Left forelimb (tissue), 1 donor: ENCODE data around the gene ZC3H4.
"Not testable (repeated sequence)": the region's sequence is repeated elsewhere in the genome, so short reads cannot be mapped to it uniquely, and the experiment has no call there.

Experiments
- DNase-seq: peaks from one replicate; pipeline ENCODE4 v3.0.0-alpha.2; 2018; ENCODE audit warnings: low spot score

The ZC3H4 gene

DNA sequence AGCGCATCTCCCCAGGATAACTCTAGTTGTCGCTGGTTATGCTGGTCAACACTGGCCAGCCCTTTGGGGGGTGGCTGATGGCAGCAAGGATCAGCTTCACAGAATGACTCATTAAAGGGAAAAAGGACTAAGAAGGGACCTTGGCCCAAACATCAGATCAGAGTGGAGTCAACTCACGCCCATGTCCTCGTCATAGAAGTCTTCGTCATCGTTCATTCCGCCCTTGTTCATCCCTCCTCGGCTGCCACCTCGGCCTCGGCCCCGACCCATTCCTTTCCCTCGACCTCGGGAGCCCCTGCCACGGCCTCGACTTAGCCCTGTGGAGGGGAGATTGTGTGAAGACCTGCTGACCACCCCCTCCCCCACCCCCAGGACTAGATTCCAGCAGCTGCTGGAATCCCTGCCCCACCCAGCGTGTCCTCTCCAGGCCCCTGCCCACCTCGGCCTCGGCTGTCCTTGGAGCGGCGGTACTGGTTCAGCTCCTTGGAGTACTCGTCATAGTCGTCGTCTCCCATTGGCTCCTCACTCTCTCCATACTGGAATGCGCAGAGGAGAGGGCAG lies 28.6 kb downstream of the ZC3H4 start:
- no peak for DNase-seq

DNA sequence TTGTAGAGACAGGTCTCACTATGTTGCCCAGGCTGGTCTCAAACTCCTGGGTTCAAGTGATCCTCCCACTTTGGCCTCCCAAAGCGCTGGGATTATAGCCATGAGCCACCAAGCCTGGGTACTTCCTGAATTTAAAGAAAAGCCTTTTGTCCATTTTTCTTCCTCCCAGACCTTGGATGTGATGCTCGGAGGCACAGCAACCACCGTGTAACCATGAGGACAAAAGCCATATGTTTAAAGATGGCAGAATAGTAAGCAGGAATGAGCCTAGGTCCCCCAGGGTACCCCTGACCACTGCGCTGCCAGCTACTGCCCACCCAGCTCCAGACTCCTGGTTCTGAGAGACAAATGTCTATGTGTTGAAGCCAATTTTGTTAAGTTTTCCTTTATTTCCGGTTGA lies 31.1 kb downstream of the ZC3H4 start:
- DNase-seq: no peak

DNA sequence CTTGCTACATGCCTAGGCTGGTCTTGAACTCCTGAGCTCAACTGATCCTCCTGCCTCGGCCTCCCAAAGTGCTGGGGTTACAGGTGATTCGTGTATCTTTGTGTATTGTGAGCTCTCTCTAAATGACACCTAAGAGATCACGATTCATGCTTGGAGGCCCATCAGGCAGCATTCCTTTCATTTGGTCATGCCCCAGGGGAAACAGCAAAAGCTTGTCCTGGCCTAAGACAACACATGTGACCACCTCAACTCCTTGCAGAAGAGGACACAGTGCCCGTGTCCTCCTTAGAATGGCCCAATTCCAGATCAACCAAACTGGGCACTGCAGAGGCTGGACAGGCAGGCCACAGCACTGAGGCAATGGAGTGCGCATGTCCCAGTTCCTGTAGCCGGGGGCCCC lies 32.5 kb downstream of the ZC3H4 start:
- no peak for DNase-seq

DNA sequence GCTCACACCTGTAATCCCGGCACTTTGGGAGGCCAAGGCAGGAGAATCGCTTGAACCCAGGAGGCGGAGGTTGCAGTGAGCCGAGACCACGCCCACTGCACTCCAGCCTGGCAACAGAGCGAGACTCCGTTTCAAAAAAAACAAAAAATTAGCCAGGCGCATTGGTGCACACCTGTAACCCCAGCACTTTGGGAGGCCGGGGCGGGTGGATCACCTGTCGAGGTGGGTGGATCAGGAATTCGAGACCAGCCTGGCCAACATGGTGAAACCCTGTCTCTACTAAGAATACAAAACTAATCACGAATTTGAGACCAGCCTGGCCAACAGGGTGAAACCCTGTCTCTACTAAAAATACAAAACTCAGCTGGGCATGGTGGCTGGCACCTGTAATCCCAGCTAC lies 35.2 kb downstream of the ZC3H4 start:
- DNase-seq: not testable (repeated sequence)

DNA sequence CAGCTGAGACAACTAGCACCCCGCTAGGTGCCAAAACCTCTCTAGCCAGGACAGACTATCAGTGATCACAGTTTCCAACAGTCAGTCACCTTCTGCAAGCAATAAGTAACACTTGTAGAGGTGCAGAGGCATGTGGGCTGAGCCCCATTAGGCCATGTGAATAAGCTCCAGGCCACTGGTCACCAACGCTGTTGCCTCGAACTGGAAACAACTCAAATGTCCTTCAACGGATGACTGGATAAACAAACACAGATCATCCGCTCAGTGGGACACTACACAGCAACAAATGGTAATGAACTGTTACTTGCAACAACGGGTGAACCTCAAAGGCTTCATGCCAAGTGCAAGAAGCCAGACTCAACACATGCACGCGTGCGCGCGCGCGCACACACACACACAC lies 37.6 kb downstream of the ZC3H4 start:
- no peak for DNase-seq

DNA sequence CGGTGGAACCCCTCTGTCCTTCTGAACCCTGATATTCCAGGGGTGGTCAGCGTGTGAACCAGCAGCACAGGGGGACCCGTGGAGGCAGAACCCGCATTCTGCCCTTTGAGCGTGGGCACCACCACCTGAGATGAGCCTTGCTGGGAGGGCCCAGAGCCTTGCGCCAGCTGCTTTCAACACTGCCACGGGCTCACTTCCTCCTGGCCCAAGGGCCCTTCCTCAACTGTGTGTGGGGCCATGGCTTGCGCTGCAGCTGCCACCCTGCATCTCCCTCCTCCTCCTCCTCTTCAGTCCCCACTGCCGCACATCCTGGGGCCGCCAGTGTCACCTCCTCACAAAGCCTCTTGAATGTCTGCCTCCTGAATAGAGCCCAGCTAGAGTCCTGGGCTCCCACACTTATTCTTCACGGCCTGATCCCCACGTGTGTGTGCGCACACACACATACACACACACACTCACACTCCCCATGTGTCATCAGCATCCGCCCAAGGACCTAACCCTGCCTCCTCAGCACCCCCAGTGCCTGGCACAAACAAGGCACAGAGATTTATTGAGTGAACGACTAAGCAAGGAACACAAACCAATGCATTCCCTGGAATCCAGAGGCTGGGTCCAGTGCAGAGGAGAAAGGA lies 38.3 kb downstream of the ZC3H4 start:
- DNase-seq: no peak

DNA sequence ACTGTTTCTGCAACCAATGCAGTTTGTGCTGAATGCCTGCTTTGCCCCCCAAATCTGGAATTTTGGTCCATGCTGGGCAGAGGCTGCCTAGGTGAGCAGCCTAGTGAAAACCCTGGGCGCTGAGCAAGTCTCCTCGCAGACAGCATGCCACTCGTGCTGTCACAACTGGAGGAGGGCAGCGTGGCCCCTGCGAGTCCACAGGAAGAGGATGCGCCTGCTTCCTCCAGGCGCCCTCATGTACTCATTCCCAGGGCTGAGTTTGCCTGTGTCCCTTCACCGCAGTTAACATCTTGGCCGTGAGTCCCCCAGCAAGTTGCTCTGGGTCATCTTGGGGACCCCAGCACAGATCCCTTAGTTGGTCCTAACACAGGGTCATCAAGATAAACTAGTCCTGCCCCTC lies 39.0 kb downstream of the ZC3H4 start:
- no peak for DNase-seq

DNA sequence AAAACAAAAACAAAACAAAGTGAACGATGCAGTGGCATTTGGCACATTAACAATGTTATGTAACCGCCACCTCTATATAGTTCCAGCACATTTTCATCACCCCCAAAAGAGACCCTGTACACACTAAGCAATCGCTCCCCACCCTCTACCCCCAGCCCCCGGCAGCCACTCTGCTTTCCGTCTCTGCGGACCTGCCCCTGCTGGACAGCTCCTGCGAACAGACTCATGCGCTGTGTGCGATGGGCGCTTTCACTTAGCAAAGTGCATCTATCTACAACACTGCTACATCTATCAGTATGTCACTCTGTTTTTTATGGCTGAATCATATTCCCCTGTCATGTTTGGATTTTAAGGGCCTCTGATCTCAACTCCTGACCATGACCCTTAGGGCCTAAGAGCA lies 40.0 kb downstream of the ZC3H4 start:
- no peak for DNase-seq

DNA sequence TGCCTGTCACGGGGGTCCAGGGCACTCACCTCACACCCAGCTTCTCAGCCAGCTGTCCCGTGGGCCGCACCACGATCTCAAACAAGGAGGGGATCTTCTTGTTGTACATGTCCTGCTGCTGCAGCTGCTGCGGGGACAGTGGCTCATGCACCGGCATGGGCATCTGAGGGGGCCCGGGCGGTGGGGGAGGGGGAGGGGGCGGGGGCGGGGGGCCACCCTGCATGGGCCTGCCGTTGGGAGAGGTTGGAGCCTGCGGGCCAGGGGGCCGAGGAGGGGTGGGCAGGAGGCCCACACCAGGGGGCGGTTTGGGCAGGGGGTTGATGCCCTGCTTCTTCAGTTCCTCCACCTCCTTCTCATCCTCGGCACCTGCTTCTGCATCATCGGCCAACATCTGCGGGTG lies 41.3 kb downstream of the ZC3H4 start:
- no peak for DNase-seq

DNA sequence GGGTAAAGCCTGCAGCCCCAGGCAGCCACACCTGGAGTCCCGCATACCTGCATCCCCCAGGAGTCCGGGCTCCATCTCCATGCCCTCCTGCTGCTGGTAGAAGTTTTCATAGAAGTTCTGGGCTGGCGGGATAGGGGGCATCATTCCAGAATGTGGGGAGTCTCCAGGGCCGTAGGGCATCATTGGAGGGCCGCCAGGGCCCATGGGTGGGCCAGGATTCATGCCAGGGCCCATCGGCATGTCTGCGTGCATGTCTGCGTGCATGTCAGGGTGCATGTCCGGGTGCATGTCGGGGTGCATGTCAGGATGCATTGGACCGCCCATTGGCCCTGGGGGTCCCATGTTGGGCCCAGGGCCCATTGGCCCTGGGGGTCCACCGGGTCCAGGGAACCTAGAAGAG lies 41.8 kb downstream of the ZC3H4 start:
- DNase-seq: no peak

DNA sequence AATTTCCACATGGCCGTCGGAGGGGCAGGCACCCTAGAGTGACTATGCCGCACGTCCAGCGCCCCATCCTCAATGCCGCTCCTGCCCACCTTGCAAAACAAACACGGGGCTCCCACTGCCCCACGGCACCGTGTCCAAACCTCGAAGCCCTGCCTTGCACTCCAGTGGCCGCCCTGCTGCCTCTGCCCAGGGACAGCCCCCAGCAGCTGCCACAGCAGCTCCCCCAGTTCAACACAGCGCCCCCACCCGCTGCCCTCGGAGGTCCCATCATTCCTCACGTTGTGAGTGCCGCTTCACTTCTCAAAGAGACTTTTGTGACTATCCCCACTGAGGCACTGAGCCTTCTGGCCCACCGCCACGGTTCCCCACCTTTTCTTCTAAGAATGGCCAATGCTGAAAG lies 42.8 kb downstream of the ZC3H4 start:
- no peak for DNase-seq

DNA sequence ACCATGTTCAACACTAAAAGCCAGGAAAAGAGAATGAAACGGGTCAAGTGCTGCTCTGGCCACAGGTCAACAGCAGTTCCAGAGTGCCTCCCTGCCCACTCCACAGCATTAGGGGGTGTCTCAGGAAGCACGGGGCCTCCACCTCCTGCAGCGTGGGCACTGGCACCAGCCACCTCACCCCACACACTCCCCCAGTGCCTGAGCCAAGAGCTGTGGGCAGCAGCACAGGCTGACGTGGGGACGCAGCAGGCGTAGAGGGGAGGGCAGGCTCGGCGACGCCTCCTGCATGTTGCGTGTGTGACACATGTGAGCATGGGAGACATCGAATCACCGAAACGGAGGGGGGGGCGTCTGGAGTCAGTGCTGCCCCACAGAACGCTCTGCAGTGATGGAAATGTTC lies 43.8 kb downstream of the ZC3H4 start:
- no peak for DNase-seq

DNA sequence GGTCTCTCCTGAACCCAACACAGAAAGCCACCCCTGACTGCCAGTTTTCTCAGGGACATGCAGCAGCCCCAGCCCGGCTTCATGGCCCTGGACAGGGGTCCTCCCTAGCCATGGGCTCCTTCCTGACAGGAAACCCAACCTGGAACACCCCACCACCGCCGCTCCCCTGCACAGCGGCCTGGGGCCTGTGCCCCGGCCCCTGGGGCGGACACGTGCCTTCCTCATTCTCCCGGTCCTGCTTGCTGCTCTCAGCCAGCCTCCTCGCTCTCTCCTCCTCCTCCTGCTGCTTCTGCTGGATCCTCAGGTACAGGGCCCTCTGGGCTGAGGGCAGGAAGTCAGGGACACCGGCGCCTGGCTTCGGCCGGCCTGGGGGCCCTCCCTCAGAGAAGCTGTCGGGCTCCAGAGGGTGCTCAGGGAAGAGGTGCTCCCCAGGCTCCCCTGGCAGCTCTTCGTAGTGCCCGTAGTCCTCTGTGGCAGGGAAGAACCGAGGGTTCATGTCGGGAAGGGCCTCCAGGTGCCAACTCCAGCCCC lies 44.6 kb downstream of the ZC3H4 start:
- no peak for DNase-seq

DNA sequence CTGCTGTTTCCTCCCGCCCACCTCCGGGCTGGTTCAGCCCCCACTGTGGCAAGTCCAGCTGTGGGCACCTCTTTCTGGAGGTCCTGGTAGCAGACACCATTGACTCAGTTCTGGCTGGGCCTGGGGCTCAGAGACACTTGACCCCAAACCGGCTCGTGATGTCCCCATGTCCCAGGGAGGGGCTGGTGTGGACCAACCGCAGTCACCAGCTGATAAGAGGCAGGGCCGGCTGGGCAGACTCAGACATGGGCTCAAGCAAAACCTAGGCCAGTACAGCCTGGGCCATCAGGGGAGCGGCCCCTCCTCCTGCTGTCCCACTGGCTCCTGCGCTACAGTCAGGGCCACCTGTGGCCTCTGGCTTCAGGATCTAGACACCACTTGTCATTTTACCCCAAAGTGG lies 45.3 kb downstream of the ZC3H4 start:
- DNase-seq: no peak

DNA sequence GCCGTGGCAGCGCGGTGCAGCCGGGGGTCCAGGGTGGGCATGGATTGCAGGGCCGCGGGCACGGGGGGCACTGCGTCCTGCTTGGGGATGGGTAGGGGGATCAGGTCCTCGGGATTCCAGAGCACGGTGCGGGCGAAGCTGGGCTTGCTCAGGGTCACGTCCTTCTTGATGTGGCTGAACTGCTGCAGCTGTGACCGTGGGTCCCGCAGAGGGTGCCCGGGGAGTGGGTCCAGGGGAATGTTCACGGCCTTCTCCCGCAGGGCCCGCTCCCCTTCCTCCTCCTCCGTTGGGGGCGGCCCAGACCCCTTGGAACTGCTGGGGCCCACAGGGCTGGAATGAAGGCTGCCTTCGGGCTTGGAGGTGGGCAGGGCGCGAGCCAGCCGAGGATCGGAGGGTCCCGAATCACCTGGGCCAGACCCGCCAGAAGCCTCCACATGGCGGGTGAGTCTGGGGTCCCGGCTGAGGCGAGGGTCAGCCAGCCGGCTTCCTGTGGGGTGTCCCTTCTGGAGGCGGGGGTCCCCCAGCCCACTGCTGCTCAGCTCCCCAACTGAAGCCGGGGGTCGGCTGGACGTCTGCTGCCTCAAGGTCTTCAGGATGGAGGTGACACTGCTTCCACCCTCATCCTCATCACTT lies 46.2 kb downstream of the ZC3H4 start:
- DNase-seq: no peak

DNA sequence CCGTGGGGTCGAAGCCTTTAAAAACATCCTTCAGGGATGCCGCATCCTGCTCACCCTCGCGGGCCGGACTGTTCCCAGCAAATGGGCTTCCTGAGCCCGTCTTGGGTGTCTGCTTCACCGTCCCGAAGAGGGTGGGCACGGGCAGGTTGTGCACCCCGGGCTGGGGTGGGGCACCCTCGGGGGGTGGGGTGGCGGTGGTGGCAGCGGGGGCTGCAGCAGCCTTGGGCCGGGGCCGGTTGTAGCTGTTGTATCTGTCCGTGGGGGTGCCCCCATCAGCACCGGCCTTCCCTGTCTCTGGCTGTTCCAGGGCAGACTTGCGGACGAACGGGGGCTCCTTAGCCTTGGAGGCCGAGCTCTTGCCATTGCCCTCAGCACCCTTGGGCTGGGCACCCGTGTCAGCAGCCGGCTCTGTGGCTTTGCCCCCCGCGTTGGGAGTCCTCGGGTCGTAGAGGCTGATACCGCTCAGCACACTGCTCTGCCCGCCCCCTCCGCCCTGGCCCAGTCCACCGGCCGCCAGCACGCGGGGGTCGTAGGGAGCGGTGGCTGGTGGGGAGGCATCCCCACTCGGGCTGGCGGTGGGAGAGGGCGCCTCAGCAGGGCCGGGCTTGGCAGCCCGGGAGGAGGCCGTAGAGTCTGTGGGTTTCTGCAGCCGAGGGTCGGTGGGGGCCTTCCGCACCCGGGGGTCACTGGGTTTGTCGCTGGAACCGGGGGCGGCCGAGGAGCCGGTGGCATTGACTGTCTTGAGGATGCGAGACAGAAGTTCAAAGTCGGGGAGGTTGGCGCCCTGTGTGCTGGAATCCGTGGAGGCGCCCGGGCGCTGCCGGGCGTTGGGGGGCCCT lies 47.0 kb downstream of the ZC3H4 start:
- DNase-seq: no peak

DNA sequence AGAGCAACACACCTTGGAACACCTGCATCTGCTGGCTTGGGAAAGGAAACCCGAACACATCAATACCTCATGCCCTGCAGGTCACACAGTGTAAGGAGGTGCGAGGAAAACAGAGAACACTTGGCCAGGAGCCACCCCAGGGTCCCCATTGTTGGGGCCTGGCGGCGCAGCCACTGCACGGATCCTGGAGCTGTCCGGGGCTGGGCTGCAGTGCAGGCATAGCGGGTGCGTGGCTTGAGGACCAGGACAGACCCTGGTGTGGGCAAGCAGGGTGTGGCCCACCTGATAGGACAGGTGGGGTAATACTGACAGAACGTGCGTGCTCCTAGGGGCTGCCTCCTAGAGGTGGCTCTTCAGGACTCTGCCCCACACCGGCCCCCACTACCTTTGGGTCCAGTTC lies 48.3 kb downstream of the ZC3H4 start:
- DNase-seq: no peak

DNA sequence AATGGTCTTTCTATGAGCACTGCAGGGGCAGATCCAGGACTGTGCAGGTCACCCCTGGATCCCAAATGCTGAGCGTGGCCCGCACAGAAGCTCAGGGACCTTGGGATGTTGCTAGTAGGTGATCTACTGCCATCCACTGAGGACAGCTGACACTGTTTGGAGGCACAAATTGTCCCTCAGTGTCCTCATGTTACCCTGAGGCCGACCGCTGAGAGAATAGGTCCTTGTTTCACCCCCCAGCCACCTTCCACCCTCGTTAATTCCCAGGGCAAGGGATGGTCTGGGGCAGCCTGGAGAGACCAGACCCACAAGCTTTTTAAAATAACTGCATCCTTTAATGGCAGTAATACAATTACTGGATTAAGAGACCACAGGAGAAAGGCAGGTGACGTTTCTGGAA lies 49.7 kb downstream of the ZC3H4 start:
- DNase-seq: no peak

DNA sequence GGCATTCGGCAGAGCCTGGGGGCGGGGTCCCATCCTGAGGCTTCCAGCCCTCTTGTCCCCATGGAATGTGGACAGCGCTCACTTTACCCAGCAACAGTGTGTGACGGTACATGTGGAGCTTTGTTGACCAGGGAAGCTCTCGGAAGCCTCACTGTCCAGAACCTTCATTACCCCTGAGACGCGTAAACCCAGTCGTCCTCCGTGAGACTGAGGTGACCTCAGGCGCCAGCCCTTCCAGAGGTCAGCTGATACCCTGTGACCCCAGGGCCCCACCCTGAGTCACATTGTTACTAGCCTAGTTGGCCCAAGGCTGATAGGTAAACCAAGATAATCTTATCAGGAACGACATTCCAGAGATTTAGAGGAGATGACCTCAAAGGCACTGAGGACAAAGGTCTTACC lies 55.0 kb downstream of the ZC3H4 start:
- no peak for DNase-seq

DNA sequence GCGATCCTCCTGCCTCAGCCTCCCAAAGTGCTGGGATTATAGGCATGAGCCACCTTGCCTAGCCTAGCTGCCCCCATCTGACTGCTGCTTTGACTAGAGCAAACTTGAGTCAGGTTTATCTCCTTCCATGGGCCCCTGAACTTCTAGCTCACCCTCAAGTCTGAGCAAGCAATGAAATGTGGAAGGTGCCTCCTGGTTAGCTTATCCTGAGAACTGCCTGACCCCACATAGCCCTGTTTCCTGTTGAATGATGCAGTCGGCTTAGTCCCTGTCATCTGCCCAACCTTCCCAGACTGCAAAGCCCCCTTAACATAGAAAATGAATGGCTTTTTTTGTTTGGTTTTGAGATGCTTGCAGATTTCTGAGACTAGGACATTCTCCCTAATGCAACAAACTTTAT lies 56.2 kb downstream of the ZC3H4 start:
- DNase-seq: no peak

DNA sequence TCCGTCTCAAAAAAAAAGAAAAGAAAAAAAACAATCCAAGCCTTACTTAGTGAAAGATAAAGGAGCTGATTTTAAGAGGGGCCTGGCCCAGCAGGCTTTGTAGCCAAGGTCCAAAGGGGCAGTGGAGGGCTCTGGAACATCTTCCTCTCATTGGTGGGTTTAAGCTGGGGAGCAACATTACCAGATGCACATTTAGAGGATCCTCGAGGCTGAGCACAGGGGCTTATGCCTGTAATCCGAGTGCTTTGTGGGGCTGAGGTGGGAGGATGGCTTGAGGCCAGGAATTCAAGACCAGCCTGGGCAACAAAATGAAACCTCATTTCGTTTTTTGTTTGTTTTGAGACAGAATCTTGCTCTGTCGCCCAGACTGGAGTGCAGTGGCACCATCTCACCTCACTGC lies 57.2 kb downstream of the ZC3H4 start:
- no peak for DNase-seq

DNA sequence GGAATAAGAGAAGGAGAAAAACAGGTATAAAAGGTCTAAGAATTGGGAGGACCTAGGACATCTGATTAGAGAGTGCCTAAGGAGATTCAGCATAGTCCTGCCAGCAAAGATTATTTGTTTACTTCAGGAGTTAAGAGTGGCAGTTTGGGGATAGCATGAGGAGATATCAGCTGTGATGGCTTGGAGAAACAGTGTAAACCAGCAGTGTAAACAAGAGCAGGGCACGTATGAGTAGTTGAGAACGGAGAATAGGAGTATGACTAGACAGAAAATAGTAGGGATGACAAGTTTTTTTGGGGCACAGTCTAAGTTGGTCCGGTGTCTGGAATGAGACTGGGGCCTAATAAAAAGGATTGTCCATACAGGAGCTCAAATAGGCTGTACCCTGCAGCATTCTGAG lies 63.0 kb downstream of the ZC3H4 start:
- DNase-seq: not testable (repeated sequence)

DNA sequence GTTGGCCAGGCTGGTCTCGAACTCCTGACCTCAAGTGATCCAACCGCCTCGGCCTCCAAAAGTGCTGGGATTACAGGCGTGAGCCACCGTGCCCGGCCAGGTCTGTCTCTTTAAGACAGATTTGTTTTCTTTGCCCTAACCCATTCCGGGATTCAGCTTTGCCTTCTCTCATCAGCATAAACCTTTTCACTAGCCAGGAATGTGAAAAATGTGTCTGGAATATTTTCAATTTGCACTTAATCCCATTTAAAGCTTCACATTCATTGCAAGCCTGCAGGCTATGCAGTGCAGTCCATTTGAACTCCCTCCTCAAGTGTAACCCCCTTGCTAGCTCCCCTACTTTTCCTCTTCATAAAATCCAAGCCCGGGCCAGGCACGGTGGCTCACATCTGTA lies 64.3 kb downstream of the ZC3H4 start:
- no peak for DNase-seq
